Left renal cortex interstitium (tissue), 4 donors: ENCODE results near the gene TAF1A. TPM values are rescaled to one million over a fixed set of nuclear protein-coding genes. Genes with fewer than 3 reads are reported as not detected.
"Not testable (repeated sequence)": the region's sequence is repeated elsewhere in the genome, so short reads cannot be mapped to it uniquely, and the experiment has no call there.

Source experiments
- DNase-seq, 4 donors: peaks; one replicate each; pipeline ENCODE4 v3.0.0-alpha.2; 2013; ENCODE audit warnings: low read depth in 4 of 4, low spot score in 2 of 4, missing footprints in 1 of 4
- polyA plus RNA-seq, 4 donors: library from polyadenylated mRNA; unstranded; fragments of 120-200 nt; gene quantifications; one replicate each; pipeline ENCODE4 v1.2.1, GENCODE V29; 2013; ENCODE audit not compliant: insufficient read length in 4 of 4

Gene TAF1A
- 10 to 100 TPM; 14.7 to 18.8 (median 15.8) TPM for polyA plus RNA-seq

- DNase-seq: peak; percentile 66 to 87 (median 84)
Measured at GRCh38 chr1:222589462-222590302, at the start of gene TAF1A. TAF1A (minus strand) TSS chr1:222589933.

- DNase-seq: peak in 3 of 4 donors; percentile 70 to 87 (median 73)
Measured at GRCh38 chr1:222634180-222635013, 44.7 kb upstream of the TAF1A start.

DNA sequence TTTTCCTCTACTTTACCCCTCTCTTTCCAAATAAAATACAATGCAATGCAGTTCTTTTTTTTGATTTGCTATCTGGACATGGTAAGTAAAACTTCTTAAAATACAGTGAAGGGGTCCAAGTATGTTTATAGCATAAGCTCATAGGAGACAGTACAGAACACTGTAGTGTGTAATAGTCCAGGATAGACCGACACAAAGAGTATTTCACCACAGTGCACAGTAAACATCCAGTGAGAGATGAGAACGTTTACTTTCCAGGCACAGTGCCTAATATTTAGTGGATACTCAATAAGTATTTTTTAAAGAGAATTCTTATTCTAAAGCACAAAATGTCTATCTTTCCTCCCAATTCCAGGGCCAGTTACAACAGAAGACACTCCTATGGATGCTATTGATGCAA, 43.0 kb upstream of the TAF1A start:
- DNase-seq: no peak

- no peak for DNase-seq
Measured at GRCh38 chr1:222631611-222632208, 42.0 kb upstream of the TAF1A start.

DNA sequence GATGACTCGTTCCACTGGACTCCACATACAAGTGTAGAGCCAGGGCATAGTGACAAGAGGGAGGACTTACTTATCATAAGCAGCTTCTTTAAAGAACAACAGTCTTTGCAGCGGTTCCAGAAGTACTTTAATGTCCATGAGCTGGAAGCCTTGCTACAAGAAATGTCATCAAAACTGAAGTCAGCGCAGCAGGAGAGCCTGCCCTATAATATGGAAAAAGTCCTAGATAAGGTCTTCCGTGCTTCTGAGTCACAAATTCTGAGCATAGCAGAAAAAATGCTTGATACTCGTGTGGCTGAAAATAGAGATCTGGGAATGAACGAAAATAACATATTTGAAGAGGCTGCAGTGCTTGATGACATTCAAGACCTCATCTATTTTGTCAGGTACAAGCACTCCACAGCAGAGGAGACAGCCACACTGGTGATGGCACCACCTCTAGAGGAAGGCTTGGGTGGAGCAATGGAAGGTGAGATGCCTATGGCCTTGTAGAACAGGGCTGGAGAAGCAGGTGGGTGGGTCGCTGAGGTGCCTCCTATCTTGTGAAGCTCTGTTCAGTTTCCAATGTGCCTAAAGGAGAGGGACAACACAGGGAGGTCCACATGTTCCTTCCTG, 40.3 kb upstream of the TAF1A start:
- no peak for DNase-seq

DNA sequence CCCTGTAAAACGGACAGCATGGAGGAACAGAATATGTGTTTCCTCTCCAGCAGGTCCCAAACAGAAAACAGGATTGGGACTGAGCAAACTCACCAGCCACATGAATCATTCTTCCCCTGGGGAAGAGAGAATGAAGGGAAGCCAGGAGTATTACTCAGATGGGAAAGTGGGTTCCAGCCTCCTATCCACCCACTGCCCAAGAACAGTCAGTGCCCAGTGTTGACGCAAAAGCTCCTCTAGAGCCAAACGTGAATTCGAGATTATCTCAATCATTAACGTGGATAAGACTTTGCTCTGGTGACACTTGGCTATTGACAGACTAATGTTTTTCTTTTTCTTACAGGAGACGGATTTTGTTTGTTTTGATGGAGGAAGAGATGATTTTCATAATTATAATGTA, 37.5 kb upstream of the TAF1A start:
- no peak for DNase-seq

GRCh38 chr1:222624214-222624613, 34.5 kb upstream of the TAF1A start:
- no peak for DNase-seq

- DNase-seq: no peak
Measured at GRCh38 chr1:222623458-222623857, 33.7 kb upstream of the TAF1A start.

DNA sequence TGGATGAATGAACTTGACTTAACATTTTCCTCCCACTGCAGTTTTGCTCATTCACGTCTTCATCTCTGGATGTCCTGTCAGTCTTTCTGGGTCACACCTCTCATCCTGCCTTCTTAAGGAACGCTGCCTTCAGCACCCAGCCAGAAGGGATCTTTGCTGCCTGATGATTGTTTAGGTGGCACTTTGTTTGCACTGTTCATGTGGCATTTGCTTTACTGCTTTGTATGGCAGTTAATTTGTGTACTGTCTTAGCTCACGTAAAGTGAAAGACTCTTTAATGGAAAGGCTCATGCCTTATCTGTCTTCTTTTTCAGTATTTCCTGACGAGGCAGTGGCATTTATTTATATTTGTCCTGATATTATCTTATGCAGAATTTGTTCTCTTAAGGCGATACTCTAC, 33.0 kb upstream of the TAF1A start:
- DNase-seq: no peak

DNA sequence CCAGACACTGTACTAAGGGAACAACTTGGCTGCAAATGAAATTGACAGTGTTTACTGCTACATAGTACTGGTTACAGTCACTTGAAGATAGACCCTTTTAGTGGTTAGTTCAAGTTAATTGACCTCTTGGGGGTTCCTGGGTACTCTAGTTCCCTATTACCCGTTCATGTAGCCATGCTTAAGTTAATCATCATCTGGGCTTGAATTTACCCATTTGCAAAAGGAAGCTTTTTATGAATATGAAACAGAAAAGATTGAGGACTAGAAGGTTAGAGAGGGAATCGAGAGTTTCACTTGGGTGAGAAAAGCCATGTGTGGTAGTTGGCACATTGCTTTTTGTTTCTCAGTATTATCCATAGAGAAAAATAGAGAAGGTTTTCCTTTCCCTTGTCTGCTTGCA, 30.8 kb upstream of the TAF1A start:
- no peak for DNase-seq

- peak in 2 of 4 donors; percentile 13 to 28 for DNase-seq
Measured at GRCh38 chr1:222618880-222619596, 29.3 kb upstream of the TAF1A start.

GRCh38 chr1:222618001-222618879, 28.5 kb upstream of the TAF1A start, which contains the start of gene MIA3:
MIA3 (plus strand) TSS chr1:222618097; CDS start chr1:222618111, 14 bp downstream.
- peak in 2 of 4 donors; percentile 14 to 28 for DNase-seq

DNA sequence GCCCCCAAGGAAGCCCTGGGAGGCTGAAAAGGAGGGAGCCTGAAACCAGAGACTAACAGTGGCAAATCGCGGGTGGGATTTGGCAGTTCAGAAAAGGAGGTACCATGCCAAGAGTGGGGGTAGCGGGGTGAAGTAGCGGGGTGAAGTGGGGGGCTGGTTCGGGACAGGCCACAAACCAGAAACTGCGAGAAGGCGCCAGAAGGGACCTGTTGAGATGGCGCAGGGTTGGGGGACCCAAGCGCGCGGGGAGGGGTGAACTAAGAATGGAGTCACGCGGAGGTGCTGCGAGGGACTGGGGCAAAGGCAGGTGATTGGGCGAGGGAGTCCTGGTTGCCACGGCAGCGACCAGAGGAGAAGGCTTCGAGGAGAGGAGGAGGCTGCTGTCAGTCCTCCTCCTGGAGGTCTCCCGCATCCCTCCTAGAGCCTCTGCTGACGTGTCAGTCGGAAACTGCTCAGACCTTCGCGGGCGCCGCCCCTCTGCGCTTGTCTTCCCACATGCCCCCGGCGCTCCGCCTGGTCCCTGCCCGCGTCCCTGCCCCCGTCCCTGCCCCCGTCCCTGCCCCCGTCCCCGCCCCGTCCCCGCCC, 27.7 kb upstream of the TAF1A start:
- peak in 2 of 4 donors; percentile 72 to 74 for DNase-seq

DNA sequence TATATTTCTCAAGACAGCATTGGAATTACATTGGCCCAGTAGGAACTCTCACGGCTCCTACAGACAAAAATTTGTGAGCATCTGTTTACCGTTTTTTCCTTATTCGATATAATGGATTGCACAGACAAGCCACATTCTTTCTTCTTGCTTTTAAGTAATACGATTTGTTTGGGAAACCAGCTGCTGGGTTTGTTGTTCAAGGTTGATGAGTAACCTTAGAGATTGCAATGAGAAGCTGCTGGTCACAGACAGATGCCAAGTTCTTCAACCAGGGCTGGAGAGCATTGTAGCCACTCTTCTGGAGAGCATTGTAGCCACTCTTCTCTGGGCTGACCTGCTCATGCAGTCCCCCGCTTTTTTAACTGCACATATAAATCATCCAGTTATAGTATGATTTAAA, 26.8 kb upstream of the TAF1A start:
- DNase-seq: peak in 1 of 4 donors; percentile 1

GRCh38 chr1:222613627-222614026, 23.9 kb upstream of the TAF1A start:
- DNase-seq: no peak

DNA sequence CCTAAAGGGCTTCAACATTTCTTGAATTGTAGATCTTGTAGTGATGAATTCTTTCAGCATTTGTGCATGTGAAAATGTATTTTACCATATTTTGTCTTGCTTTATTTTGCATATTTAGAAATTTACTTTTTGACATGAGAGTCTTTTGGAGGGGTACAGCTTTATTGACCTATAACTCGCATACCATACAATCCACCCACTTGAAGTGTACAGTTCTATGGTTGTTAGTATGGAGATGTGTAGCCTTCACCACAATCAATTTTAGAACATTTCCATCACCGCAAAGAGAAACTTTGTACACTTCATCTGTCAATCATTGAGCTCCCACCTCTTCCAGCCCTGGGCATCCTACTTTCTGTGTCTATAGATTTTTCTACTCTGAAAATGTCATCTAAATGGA, 21.0 kb upstream of the TAF1A start:
- no peak for DNase-seq

DNA sequence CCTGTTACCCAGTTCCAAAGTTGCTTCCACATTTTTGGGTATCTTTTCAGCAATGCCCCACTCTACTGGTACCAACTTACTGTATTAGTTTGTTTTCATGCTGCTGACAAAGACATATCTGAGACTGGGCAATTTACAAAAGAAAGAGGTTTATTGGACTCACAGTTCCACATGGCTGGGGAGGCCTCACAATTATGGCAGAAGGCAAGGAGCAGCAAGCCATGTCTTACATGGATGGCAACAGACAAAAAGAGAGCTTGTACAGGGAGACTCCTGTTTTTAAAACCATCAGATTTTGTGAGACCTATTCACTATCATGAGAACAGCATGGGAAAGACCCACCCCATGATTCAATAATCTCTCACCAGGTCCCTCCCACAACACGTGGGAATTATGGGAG, 19.4 kb upstream of the TAF1A start:
- not testable (repeated sequence) for DNase-seq

GRCh38 chr1:222606757-222607156, 17.0 kb upstream of the TAF1A start:
- no peak for DNase-seq

- no peak for DNase-seq
Measured at GRCh38 chr1:222601257-222601656, 11.5 kb upstream of the TAF1A start.
